H9 (cell line): Measurements from ENCODE around the gene C2orf42. TPM values are rescaled to one million over a fixed set of nuclear protein-coding genes. Genes with fewer than 3 reads are reported as not detected.
A peak's percentile ranks its signal among the peaks of the same experiment; 100 is the strongest.

Experiments used
- DNase-seq: peaks from one replicate; pipeline ENCODE4 v3.0.0-alpha.2; 2017
- H2AFZ ChIP-seq: one replicate; pipeline ENCODE4 v1.6.1; 2013; ENCODE audit warnings: mild to moderate bottlenecking, low read length, control low read depth, moderate library complexity
- H2AK5ac ChIP-seq: 2 replicates; pipeline ENCODE4 v1.6.1; 2013; ENCODE audit warnings: low read length, control low read depth, mixed read lengths; ENCODE audit not compliant: insufficient read length
- H2BK120ac ChIP-seq: one replicate; pipeline ENCODE4 v1.6.1; 2013; ENCODE audit warnings: low read depth, mild to moderate bottlenecking, low read length, control low read depth, inconsistent platforms; ENCODE audit not compliant: poor library complexity, severe bottlenecking
- H2BK12ac ChIP-seq: 2 replicates; pipeline ENCODE4 v1.6.1; 2013; ENCODE audit warnings: low read length, control low read depth, mixed read lengths, low read depth; ENCODE audit not compliant: insufficient read length
- H2BK15ac ChIP-seq: 2 replicates; pipeline ENCODE4 v1.6.1; 2013; ENCODE audit warnings: low read depth, low read length, control low read depth
- H2BK20ac ChIP-seq: one replicate; pipeline ENCODE4 v1.6.1; 2013; ENCODE audit warnings: low read depth, mild to moderate bottlenecking, low read length, control low read depth, inconsistent platforms; ENCODE audit not compliant: poor library complexity, severe bottlenecking
- H2BK5ac ChIP-seq: 2 replicates; pipeline ENCODE4 v1.6.1; 2013; ENCODE audit warnings: low read length, control low read depth, mixed read lengths; ENCODE audit not compliant: insufficient read length
- H3K14ac ChIP-seq: 2 replicates; pipeline ENCODE4 v1.6.1; 2013; ENCODE audit warnings: low read length, control low read depth; ENCODE audit not compliant: insufficient read depth
- H3K18ac ChIP-seq: 2 replicates; pipeline ENCODE4 v1.6.1; 2013; ENCODE audit warnings: low read depth, mild to moderate bottlenecking, mixed read lengths, low read length, control low read depth; ENCODE audit not compliant: insufficient read length
- H3K23ac ChIP-seq: 2 replicates; pipeline ENCODE4 v1.6.1; 2013; ENCODE audit warnings: low read length, control low read depth, mixed read lengths, low read depth; ENCODE audit not compliant: insufficient read length
- H3K23me2 ChIP-seq: 2 replicates; pipeline ENCODE4 v1.6.1; 2013; ENCODE audit warnings: low read depth, mild to moderate bottlenecking, mixed read lengths, low read length, control low read depth; ENCODE audit not compliant: insufficient read length, poor library complexity, severe bottlenecking
- H3K27ac ChIP-seq: 2 replicates; pipeline ENCODE4 v1.5.1; 2013; ENCODE audit warnings: low read length, control low read depth, mixed read lengths, low read depth; ENCODE audit not compliant: insufficient read length
- H3K27me3 ChIP-seq: 2 replicates; pipeline ENCODE4 v1.6.1; 2013; ENCODE audit warnings: low read length, control low read depth, inconsistent platforms; ENCODE audit not compliant: insufficient read depth
- H3K4ac ChIP-seq: 2 replicates; pipeline ENCODE4 v1.6.1; 2013; ENCODE audit warnings: low read depth, mild to moderate bottlenecking, control low read depth, inconsistent platforms, low read length, moderate library complexity
- H3K4me1 ChIP-seq: 2 replicates; pipeline ENCODE4 v1.6.1; 2013; ENCODE audit warnings: low read length, control low read depth, inconsistent platforms; ENCODE audit not compliant: insufficient read depth
- H3K4me2 ChIP-seq: 2 replicates; pipeline ENCODE4 v1.6.1; 2013; ENCODE audit warnings: low read length, control low read depth, mixed read lengths; ENCODE audit not compliant: insufficient read length, insufficient read depth
- H3K56ac ChIP-seq: 2 replicates; pipeline ENCODE4 v1.6.1; 2013; ENCODE audit warnings: low read depth, mild to moderate bottlenecking, mixed read lengths, low read length, control low read depth; ENCODE audit not compliant: insufficient read length
- H3K79me1 ChIP-seq: 2 replicates; pipeline ENCODE4 v1.6.1; 2013; ENCODE audit warnings: low read depth, mild to moderate bottlenecking, moderate library complexity, low read length, control low read depth, inconsistent platforms; ENCODE audit not compliant: insufficient read depth, poor library complexity, severe bottlenecking
- H3K79me2 ChIP-seq: 2 replicates; pipeline ENCODE4 v1.6.1; 2013; ENCODE audit warnings: low read length, control low read depth, inconsistent platforms; ENCODE audit not compliant: insufficient read depth
- H3K9ac ChIP-seq: 2 replicates; pipeline ENCODE4 v1.6.1; 2013; ENCODE audit warnings: low read length, control low read depth, mixed read lengths; ENCODE audit not compliant: insufficient read length; ENCODE audit errors: extremely low read depth
- H3K9me3 ChIP-seq: one replicate; pipeline ENCODE4 v1.6.1; 2013; ENCODE audit warnings: low read depth, low read length, inconsistent platforms; ENCODE audit not compliant: control insufficient read depth
- H3T11ph ChIP-seq: one replicate; pipeline ENCODE4 v1.6.1; 2013; ENCODE audit warnings: mild to moderate bottlenecking, low read length, control low read depth, inconsistent platforms
- H4K20me1 ChIP-seq: one replicate; pipeline ENCODE4 v1.6.1; 2013; ENCODE audit not compliant: control insufficient read depth, insufficient read length, insufficient read depth
- H4K5ac ChIP-seq: 2 replicates; pipeline ENCODE4 v1.6.1; 2013; ENCODE audit warnings: low read depth, mild to moderate bottlenecking, mixed read lengths, low read length, control low read depth; ENCODE audit not compliant: insufficient read length
- H4K8ac ChIP-seq: replicated peaks from 2 replicates; pipeline ENCODE4 v1.6.1; 2013; ENCODE audit warnings: low read length, control low read depth, mixed read lengths, low read depth; ENCODE audit not compliant: insufficient read length
- H4K91ac ChIP-seq: 2 replicates; pipeline ENCODE4 v1.6.1; 2013; ENCODE audit warnings: low read depth, mild to moderate bottlenecking, moderate library complexity, mixed read lengths, low read length, control low read depth; ENCODE audit not compliant: insufficient read length
- H3K27ac Mint-ChIP-seq, 3 experiments: 2 replicates in 2 of 3; 3 replicates in 1 of 3; pipeline ENCODE4 v1.8.0; 2020 to 2021; ENCODE audit warnings: mixed read lengths in 3 of 3, mild to moderate bottlenecking in 1 of 3, moderate library complexity in 1 of 3
- H3K27me3 Mint-ChIP-seq: 2 replicates; pipeline ENCODE4 v1.8.0; 2021; ENCODE audit warnings: low read depth, mild to moderate bottlenecking, moderate library complexity, mixed read lengths
- H3K36me3 Mint-ChIP-seq, 3 experiments: 2 replicates in 2 of 3; 3 replicates in 1 of 3; pipeline ENCODE4 v1.8.0; 2020 to 2021; ENCODE audit warnings: low read depth in 3 of 3, mixed read lengths in 3 of 3; ENCODE audit not compliant: insufficient read depth in 1 of 3
- H3K4me1 Mint-ChIP-seq, 2 experiments: 2 replicates each; pipeline ENCODE4 v1.8.0; 2020; ENCODE audit warnings: mixed read lengths in 2 of 2
- H3K4me3 Mint-ChIP-seq, 2 experiments: 2 replicates in 1 of 2; 3 replicates in 1 of 2; pipeline ENCODE4 v1.8.0; 2020 to 2021; ENCODE audit warnings: mild to moderate bottlenecking in 2 of 2, mixed read lengths in 2 of 2, moderate library complexity in 1 of 2
- H3K9me3 Mint-ChIP-seq, 2 experiments: 2 replicates in 1 of 2; 3 replicates in 1 of 2; pipeline ENCODE4 v1.8.0; 2020; ENCODE audit warnings: mild to moderate bottlenecking in 2 of 2, mixed read lengths in 2 of 2, moderate library complexity in 1 of 2
- CTCF ChIP-seq: fragments of 200-600 bp; sonication (generic); conservative IDR thresholded peaks from 3 replicates; pipeline ENCODE4 v1.8.0; 2021; ENCODE audit warnings: antibody characterized with exemption, mild to moderate bottlenecking
- WGBS: extraction: QIAGEN DNeasy Blood & Tissue Kit; methylation state at CpG from one replicate; pipeline ENCODE4 v1.1.7; 2013; ENCODE audit warnings: missing lambda C conversion rate, low lambda C conversion rate, mixed read lengths; ENCODE audit not compliant: insufficient read length; ENCODE audit errors: extremely low coverage; 5-methylcytosine and 5-hydroxymethylcytosine counted together
- total RNA-seq: library from RNA; stranded (reverse); gene quantifications from 2 replicates; pipeline ENCODE4 v1.2.1, GENCODE V29; 2021

Gene C2orf42
- total RNA-seq, 1 experiment from 2014 or later, result 19.0 TPM

GRCh38 chr2:70141902-70142589 lies 48.8 kb downstream of the C2orf42 start:
- Histone ChIP-seq H3K79me1 (no peaks in the 10 kb centered on the region), H3K23me2 (peaks cover 5% of the 10 kb centered on the region), H3K23ac (no peak overlapping the region), H4K91ac (peak overlapping the region; percentile 95), H4K5ac (peak overlapping the region; percentile 87), H2BK20ac (peak overlapping the region; percentile 7), H3K4me1 (peaks cover 7% of the 10 kb centered on the region; the same call in 1 of the 2 replicates), H3K79me2 (no peaks in the 10 kb centered on the region), H3K14ac (peak overlapping the region; percentile 95), H4K20me1 (no peaks in the 10 kb centered on the region), H3K4me2 (peak overlapping the region; percentile 77), H3K9ac (peak overlapping the region; percentile 92), H3K18ac (peak overlapping the region; percentile 95), H2BK5ac (peak overlapping the region; percentile 15), H2AK5ac (peak overlapping the region; percentile 46), H3T11ph (peak overlapping the region; percentile 91), H3K4ac (peak overlapping the region; percentile 82), H3K27ac (peak overlapping the region; percentile 92), H3K27me3 (no peaks in the 10 kb centered on the region), H3K9me3 (no peaks in the 10 kb centered on the region), H2BK15ac (no peak overlapping the region), H2AFZ (no peak overlapping the region), H4K8ac (peak overlapping the region; percentile 36), H2BK120ac (peak overlapping the region; percentile 91), H2BK12ac (peak overlapping the region; percentile 35), H3K56ac (peak overlapping the region; percentile 76)
- H3K27ac Mint-ChIP-seq, result peak overlapping the region; percentile 99 to 100 (median 100)
- H3K27me3 Mint-ChIP-seq, result no peaks in the 10 kb centered on the region
- no peaks in the 10 kb centered on the region; a peak in 1 of 5 replicates for H3K9me3 Mint-ChIP-seq
- no peaks in the 10 kb centered on the region for H3K36me3 Mint-ChIP-seq
- no peak for TF ChIP-seq CTCF
- WGBS, result no CpG with 5 or more reads among the region's 73 CpGs
- H3K4me3 Mint-ChIP-seq, result peak overlapping the region; percentile 73 to 85
- peak; percentile 70 for DNase-seq
- peaks cover 38 to 45% of the 10 kb centered on the region in 2 experiments for H3K4me1 Mint-ChIP-seq
